Measurements from ENCODE around the gene IL12B.
"Not testable (repeated sequence)": the region's sequence is repeated elsewhere in the genome, so short reads cannot be mapped to it uniquely, and the experiment has no call there.

The IL12B gene

GRCh38 chr5:159290741-159291140 is 39.5 kb downstream of the IL12B start:
- TF ChIP-seq CTCF (IDR thresholded peaks at IDR 0.05; ENCODE audit: insufficient read depth, low read depth, low read length, missing control alignments): no peak
- H3K4me3 ChIP-seq (ENCODE audit: low read length): no peak overlapping the region
- DNase-seq (ENCODE audit: low read depth): peak; percentile 36

- peak; percentile 59 for TF ChIP-seq CTCF (IDR thresholded peaks at IDR 0.05; ENCODE audit: insufficient read depth, low read depth, low read length, missing control alignments)
- no peak overlapping the region for H3K4me3 ChIP-seq (ENCODE audit: low read length)
- peak; percentile 63 for DNase-seq (ENCODE audit: low read depth)
Measured at GRCh38 chr5:159286420-159287035, 43.8 kb downstream of the IL12B start.

- no peak for DNase-seq (ENCODE audit: low read depth)
- H3K4me3 ChIP-seq (ENCODE audit: low read length): no peak overlapping the region
- TF ChIP-seq CTCF (IDR thresholded peaks at IDR 0.05; ENCODE audit: insufficient read depth, low read depth, low read length, missing control alignments): no peak
Measured at GRCh38 chr5:159274676-159275075, 55.6 kb downstream of the IL12B start.

- H3K4me3 ChIP-seq (ENCODE audit: low read length): no peak overlapping the region
- DNase-seq (ENCODE audit: low read depth): peak; percentile 49
- no peak for TF ChIP-seq CTCF (IDR thresholded peaks at IDR 0.05; ENCODE audit: insufficient read depth, low read depth, low read length, missing control alignments)
Measured at GRCh38 chr5:159273923-159274322, 56.4 kb downstream of the IL12B start.

GRCh38 chr5:159269723-159270122 is 60.6 kb downstream of the IL12B start:
- DNase-seq (ENCODE audit: low read depth): no peak
- TF ChIP-seq CTCF (IDR thresholded peaks at IDR 0.05; ENCODE audit: insufficient read depth, low read depth, low read length, missing control alignments): no peak
- H3K4me3 ChIP-seq (ENCODE audit: low read length): no peak overlapping the region

- not testable (repeated sequence) for H3K4me3 ChIP-seq (ENCODE audit: low read length); DNase-seq (ENCODE audit: low read depth)
Measured at GRCh38 chr5:159266764-159267163, 63.5 kb downstream of the IL12B start.

Measured in epithelial cell of esophagus (primary cell).